ENCODE data around the gene COL8A2. TPM values are rescaled to one million over a fixed set of nuclear protein-coding genes. Genes with fewer than 3 reads are reported as not detected.

Gene COL8A2
- polyA plus RNA-seq, 3 donors, result 0.90 to 3.0 (median 1.6) TPM

DNA sequence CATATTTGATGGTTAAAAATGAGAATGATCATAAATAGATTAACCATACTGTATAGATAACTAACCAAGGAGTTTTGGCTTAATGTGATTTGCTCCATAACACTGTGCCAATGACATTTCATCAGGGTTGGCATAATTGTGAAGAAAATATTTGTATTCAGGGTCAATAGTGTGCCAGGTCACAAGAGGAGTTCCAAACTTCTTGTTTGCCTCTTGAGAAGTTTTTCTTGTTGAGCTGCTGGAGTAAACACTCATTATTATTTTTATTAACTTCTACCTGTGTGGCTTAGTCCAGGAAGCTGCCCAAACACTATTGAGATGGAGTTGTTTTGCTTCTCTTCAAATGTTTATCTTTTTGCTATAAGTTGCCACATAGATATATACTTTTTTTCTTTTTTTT lies 38.4 kb upstream of the COL8A2 start:
- Histone ChIP-seq H3K9ac (ENCODE audit: insufficient read depth, low read length, poor library complexity, severe bottlenecking) (no peak overlapping the region), H3K4me3 (replicated peaks in 1 of 3; ENCODE audit: low read depth in 2 of 3, low read length in 3 of 3) (no peak overlapping the region), H3K4me1 (ENCODE audit: control insufficient read depth in 1 of 2, insufficient read depth in 2 of 2, low read length in 2 of 2) (peaks cover 46 to 55% of the 10 kb centered on the region in 2 donors), H3K9me3 (replicated peaks in 1 of 2; ENCODE audit: control insufficient read depth in 1 of 2, insufficient read depth in 1 of 2, low read length in 2 of 2) (no peaks in the 10 kb centered on the region), H3K27ac (ENCODE audit: low read depth in 1 of 2, low read length in 2 of 2) (peak overlapping the region in 1 of 2 donors; percentile 88), H3K79me2 (ENCODE audit: insufficient read depth, low read length) (peaks cover 100% of the 10 kb centered on the region), H3K4me2 (replicated peaks; ENCODE audit: extremely low read depth, low read length, poor library complexity, severe bottlenecking) (no peak overlapping the region), H3K36me3 (replicated peaks in 1 of 2; ENCODE audit: control insufficient read depth in 1 of 2, insufficient read depth in 2 of 2, low read length in 2 of 2) (peaks cover 11 to 27% of the 10 kb centered on the region in 2 donors), H4K20me1 (ENCODE audit: insufficient read depth, low read length) (peaks cover 96% of the 10 kb centered on the region), H3K27me3 (ENCODE audit: control insufficient read depth in 2 of 2, insufficient read depth in 2 of 2, low read length in 2 of 2) (no peaks in the 10 kb centered on the region), H2AFZ (ENCODE audit: insufficient read depth, low read depth, low read length, poor library complexity, severe bottlenecking) (no peak overlapping the region)
- TF ChIP-seq, protein P1, sequence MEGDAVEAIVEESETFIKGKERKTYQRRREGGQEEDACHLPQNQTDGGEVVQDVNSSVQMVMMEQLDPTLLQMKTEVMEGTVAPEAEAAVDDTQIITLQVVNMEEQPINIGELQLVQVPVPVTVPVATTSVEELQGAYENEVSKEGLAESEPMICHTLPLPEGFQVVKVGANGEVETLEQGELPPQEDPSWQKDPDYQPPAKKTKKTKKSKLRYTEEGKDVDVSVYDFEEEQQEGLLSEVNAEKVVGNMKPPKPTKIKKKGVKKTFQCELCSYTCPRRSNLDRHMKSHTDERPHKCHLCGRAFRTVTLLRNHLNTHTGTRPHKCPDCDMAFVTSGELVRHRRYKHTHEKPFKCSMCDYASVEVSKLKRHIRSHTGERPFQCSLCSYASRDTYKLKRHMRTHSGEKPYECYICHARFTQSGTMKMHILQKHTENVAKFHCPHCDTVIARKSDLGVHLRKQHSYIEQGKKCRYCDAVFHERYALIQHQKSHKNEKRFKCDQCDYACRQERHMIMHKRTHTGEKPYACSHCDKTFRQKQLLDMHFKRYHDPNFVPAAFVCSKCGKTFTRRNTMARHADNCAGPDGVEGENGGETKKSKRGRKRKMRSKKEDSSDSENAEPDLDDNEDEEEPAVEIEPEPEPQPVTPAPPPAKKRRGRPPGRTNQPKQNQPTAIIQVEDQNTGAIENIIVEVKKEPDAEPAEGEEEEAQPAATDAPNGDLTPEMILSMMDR (IDR thresholded peaks at IDR 0.05), result no peak
- peaks cover 0 to 2% (median 2%) of the 10 kb centered on the region in 3 donors for H3K27me3 Mint-ChIP-seq (ENCODE audit: low read depth in 3 of 3)
- H3K4me3 Mint-ChIP-seq, result no peak overlapping the region
- intact Hi-C loops (cut with micrococcal nuclease), result no loop called here
- no peak for DNase-seq
- peaks cover 74% of the 10 kb centered on the region for H3K4me1 Mint-ChIP-seq
- peaks cover 0 to 3% (median 0%) of the 10 kb centered on the region in 7 donors for H3K9me3 Mint-ChIP-seq
- H3K36me3 Mint-ChIP-seq, result peaks cover 47 to 56% of the 10 kb centered on the region in 2 donors
- H3K27ac Mint-ChIP-seq, result peak overlapping the region; percentile 96 to 99 (median 98)

DNA sequence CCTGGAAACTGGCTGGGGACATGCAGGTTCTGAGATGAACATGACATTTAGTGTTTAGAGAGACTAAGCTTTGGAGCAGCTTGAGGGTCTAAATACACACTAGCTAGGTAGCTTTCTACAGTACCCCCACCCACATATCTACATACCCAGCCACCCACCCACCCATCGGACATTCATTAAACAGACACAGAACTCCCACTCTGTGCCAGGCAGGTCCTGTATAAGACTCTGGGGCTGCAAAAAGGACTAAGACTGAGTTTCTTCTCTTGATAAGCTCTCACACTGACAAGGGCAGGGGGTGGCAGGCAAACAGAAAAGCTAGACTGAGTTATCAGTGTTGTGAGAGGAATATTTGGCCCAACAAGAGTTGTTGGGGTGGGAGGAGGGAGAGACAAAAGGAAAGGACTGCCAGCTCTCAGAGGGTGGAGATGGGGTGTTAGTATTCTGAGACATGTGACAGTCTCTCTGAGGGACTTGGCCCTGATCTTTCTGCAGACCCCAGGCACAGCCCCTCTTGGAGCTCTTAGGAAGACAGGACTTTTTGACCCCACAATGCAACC lies 37.7 kb upstream of the COL8A2 start:
- WGBS (ENCODE audit: insufficient coverage), result 100% methylated on average over 1 of the region's 1 CpG
- H2AFZ ChIP-seq (ENCODE audit: insufficient read depth, low read depth, low read length, poor library complexity, severe bottlenecking), result no peak overlapping the region
- Mint-ChIP-seq H3K9me3 (peaks cover 0 to 3% (median 0%) of the 10 kb centered on the region in 7 donors), H3K4me1 (peaks cover 77% of the 10 kb centered on the region), H3K4me3 (peak overlapping the region in 1 of 2 donors; percentile 91), H3K36me3 (peaks cover 52 to 55% of the 10 kb centered on the region in 2 donors), H3K27me3 (ENCODE audit: low read depth in 3 of 3) (peaks cover 0 to 2% (median 2%) of the 10 kb centered on the region in 3 donors), H3K27ac (peak overlapping the region; percentile 96 to 99 (median 98))
- H4K20me1 ChIP-seq (ENCODE audit: insufficient read depth, low read length), result peaks cover 96% of the 10 kb centered on the region
- H3K36me3 ChIP-seq (replicated peaks in 1 of 2; ENCODE audit: control insufficient read depth in 1 of 2, insufficient read depth in 2 of 2, low read length in 2 of 2), result peaks cover 11 to 25% of the 10 kb centered on the region in 2 donors
- H3K27ac ChIP-seq (ENCODE audit: low read depth in 1 of 2, low read length in 2 of 2), result peak overlapping the region; percentile 88 to 97
- no peaks in the 10 kb centered on the region for H3K27me3 ChIP-seq (ENCODE audit: control insufficient read depth in 2 of 2, insufficient read depth in 2 of 2, low read length in 2 of 2)
- peak overlapping the region in 1 of 3 experiments; percentile 76 for H3K4me3 ChIP-seq (replicated peaks in 1 of 3; ENCODE audit: low read depth in 2 of 3, low read length in 3 of 3)
- peaks cover 52 to 61% of the 10 kb centered on the region in 2 donors for H3K4me1 ChIP-seq (ENCODE audit: control insufficient read depth in 1 of 2, insufficient read depth in 2 of 2, low read length in 2 of 2)
- H3K9me3 ChIP-seq (replicated peaks in 1 of 2; ENCODE audit: control insufficient read depth in 1 of 2, insufficient read depth in 1 of 2, low read length in 2 of 2), result no peaks in the 10 kb centered on the region
- H3K79me2 ChIP-seq (ENCODE audit: insufficient read depth, low read length), result peaks cover 100% of the 10 kb centered on the region
- peak overlapping the region; percentile 82 for H3K4me2 ChIP-seq (replicated peaks; ENCODE audit: extremely low read depth, low read length, poor library complexity, severe bottlenecking)
- no peak for DNase-seq
- H3K9ac ChIP-seq (ENCODE audit: insufficient read depth, low read length, poor library complexity, severe bottlenecking), result peak overlapping the region; percentile 61
- TF ChIP-seq, protein P1 (IDR thresholded peaks at IDR 0.05), result no peak
- intact Hi-C loops (cut with micrococcal nuclease), result no loop called here

All from CD14-positive monocyte (primary cell).